Measurements from ENCODE around the gene CDK5R2. TPM values are rescaled to one million over a fixed set of nuclear protein-coding genes. Genes with fewer than 3 reads are reported as not detected.

Gene CDK5R2
- total and polyA plus RNA-seq, 2 donors (not counting 1 experiment from before 2014, with no cell fraction given): 0.05 to 0.17 TPM

DNA sequence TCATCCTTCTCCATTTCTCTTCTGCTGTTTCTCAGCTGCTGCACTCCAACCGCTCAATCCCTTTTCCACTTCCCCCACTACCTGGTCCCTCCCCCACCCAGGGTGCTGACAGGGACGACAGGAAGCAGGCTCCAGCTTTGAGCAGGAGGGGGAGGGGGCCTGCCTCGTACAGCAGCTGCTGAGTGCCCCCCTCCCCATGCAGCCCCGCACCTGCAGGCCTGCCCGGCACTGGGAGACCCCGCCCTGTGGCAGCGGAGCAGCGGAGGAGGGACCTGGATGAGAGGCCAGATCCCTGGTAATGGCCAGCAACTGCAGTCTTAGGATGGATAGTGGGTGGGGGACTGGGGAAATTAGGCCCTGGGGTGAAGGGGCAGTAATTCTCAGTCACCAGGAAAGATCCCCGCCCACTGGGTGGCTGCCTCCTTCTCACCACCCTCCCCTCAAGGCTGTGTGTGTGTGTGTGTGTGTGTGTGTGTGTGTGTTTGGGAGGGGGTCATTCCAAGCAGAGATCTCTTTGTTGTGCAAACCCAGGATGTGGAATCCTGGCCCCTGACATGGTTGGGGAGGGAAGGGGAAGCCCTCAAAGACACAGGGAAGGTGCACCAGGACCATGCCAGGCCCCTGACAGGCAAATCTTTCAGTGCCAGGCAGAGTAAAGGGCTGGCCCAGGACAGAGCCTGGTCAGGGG, 40.6 kb downstream of the CDK5R2 start:
- Histone ChIP-seq H3K27ac (ENCODE audit: insufficient read depth, low read length) (no peak overlapping the region), H2AFZ (ENCODE audit: low read length) (no peak overlapping the region), H3K27me3 (ENCODE audit: control insufficient read depth, insufficient read depth, low read length) (peaks cover 65% of the 10 kb centered on the region), H4K20me1 (ENCODE audit: control insufficient read depth, extremely low read depth, insufficient read depth, low read length) (no peaks in the 10 kb centered on the region), H3K9ac (ENCODE audit: insufficient read depth, low read length) (no peak overlapping the region), H3K9me3 (ENCODE audit: control insufficient read depth, insufficient read depth, low read depth, low read length) (no peaks in the 10 kb centered on the region), H3K4me1 (ENCODE audit: control insufficient read depth, extremely low read depth, insufficient read depth, low read length) (no peaks in the 10 kb centered on the region), H3K4me2 (ENCODE audit: extremely low read depth, insufficient read depth, low read length) (no peak overlapping the region), H3K79me2 (ENCODE audit: control insufficient read depth, insufficient read depth, low read length) (no peaks in the 10 kb centered on the region), H3K36me3 (ENCODE audit: control insufficient read depth, insufficient read depth, low read length) (no peaks in the 10 kb centered on the region), H3K4me3 (replicated peaks in 1 of 4; ENCODE audit: control extremely low read depth in 1 of 4, insufficient read depth in 1 of 4, low read depth in 3 of 4, low read length in 4 of 4) (no peak overlapping the region)
- TF ChIP-seq, protein P1, sequence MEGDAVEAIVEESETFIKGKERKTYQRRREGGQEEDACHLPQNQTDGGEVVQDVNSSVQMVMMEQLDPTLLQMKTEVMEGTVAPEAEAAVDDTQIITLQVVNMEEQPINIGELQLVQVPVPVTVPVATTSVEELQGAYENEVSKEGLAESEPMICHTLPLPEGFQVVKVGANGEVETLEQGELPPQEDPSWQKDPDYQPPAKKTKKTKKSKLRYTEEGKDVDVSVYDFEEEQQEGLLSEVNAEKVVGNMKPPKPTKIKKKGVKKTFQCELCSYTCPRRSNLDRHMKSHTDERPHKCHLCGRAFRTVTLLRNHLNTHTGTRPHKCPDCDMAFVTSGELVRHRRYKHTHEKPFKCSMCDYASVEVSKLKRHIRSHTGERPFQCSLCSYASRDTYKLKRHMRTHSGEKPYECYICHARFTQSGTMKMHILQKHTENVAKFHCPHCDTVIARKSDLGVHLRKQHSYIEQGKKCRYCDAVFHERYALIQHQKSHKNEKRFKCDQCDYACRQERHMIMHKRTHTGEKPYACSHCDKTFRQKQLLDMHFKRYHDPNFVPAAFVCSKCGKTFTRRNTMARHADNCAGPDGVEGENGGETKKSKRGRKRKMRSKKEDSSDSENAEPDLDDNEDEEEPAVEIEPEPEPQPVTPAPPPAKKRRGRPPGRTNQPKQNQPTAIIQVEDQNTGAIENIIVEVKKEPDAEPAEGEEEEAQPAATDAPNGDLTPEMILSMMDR (conservative IDR thresholded peaks at IDR 0.05 in 1 of 2, IDR thresholded peaks at IDR 0.05 in 1 of 2; ENCODE audit: low read depth in 1 of 2, low read length in 2 of 2): no peak
- no peak for TF ChIP-seq EZH2 (IDR thresholded peaks at IDR 0.05; ENCODE audit: low read length, missing control alignments)
- no peak for DNase-seq (ENCODE audit: low read depth in 2 of 2)

DNA sequence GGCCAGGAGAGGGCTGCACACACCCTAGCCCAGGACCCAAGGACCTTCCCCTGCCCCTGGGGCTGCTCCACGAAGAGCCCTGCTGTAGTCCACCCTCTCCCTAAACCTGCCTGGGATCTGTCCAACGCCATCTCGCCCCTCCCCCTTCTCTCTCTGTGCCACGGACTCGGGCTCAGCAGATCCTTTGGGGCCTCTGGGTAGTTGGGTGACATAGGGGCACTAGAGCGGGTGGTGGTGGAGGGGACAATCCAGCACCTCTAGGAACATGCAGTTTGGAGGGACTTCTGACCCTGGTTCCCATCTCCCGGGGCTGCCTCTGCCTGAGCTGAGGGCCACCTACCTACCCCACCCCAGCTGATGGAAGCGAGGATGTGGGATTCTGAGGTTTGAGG, 41.1 kb downstream of the CDK5R2 start:
- no peak for TF ChIP-seq EZH2 (IDR thresholded peaks at IDR 0.05; ENCODE audit: low read length, missing control alignments)
- TF ChIP-seq, protein P1 (conservative IDR thresholded peaks at IDR 0.05 in 1 of 2, IDR thresholded peaks at IDR 0.05 in 1 of 2; ENCODE audit: low read depth in 1 of 2, low read length in 2 of 2): no peak
- Histone ChIP-seq H4K20me1 (ENCODE audit: control insufficient read depth, extremely low read depth, insufficient read depth, low read length) (no peaks in the 10 kb centered on the region), H3K27ac (ENCODE audit: insufficient read depth, low read length) (no peak overlapping the region), H3K4me3 (replicated peaks in 1 of 4; ENCODE audit: control extremely low read depth in 1 of 4, insufficient read depth in 1 of 4, low read depth in 3 of 4, low read length in 4 of 4) (no peak overlapping the region), H3K4me2 (ENCODE audit: extremely low read depth, insufficient read depth, low read length) (no peak overlapping the region), H2AFZ (ENCODE audit: low read length) (no peak overlapping the region), H3K36me3 (ENCODE audit: control insufficient read depth, insufficient read depth, low read length) (no peaks in the 10 kb centered on the region), H3K9me3 (ENCODE audit: control insufficient read depth, insufficient read depth, low read depth, low read length) (no peaks in the 10 kb centered on the region), H3K9ac (ENCODE audit: insufficient read depth, low read length) (no peak overlapping the region), H3K4me1 (ENCODE audit: control insufficient read depth, extremely low read depth, insufficient read depth, low read length) (no peaks in the 10 kb centered on the region), H3K27me3 (ENCODE audit: control insufficient read depth, insufficient read depth, low read length) (peaks cover 65% of the 10 kb centered on the region), H3K79me2 (ENCODE audit: control insufficient read depth, insufficient read depth, low read length) (no peaks in the 10 kb centered on the region)
- no peak for DNase-seq (ENCODE audit: low read depth in 2 of 2)

GRCh38 chr2:219001100-219001576, 41.7 kb downstream of the CDK5R2 start:
- no peak for DNase-seq (ENCODE audit: low read depth in 2 of 2)
- Histone ChIP-seq H3K79me2 (ENCODE audit: control insufficient read depth, insufficient read depth, low read length) (no peaks in the 10 kb centered on the region), H3K4me1 (ENCODE audit: control insufficient read depth, extremely low read depth, insufficient read depth, low read length) (no peaks in the 10 kb centered on the region), H3K27ac (ENCODE audit: insufficient read depth, low read length) (no peak overlapping the region), H3K4me2 (ENCODE audit: extremely low read depth, insufficient read depth, low read length) (no peak overlapping the region), H3K36me3 (ENCODE audit: control insufficient read depth, insufficient read depth, low read length) (no peaks in the 10 kb centered on the region), H4K20me1 (ENCODE audit: control insufficient read depth, extremely low read depth, insufficient read depth, low read length) (no peaks in the 10 kb centered on the region), H3K9me3 (ENCODE audit: control insufficient read depth, insufficient read depth, low read depth, low read length) (no peaks in the 10 kb centered on the region), H3K27me3 (ENCODE audit: control insufficient read depth, insufficient read depth, low read length) (peaks cover 64% of the 10 kb centered on the region), H2AFZ (ENCODE audit: low read length) (no peak overlapping the region), H3K4me3 (replicated peaks in 1 of 4; ENCODE audit: control extremely low read depth in 1 of 4, insufficient read depth in 1 of 4, low read depth in 3 of 4, low read length in 4 of 4) (no peak overlapping the region), H3K9ac (ENCODE audit: insufficient read depth, low read length) (no peak overlapping the region)
- TF ChIP-seq EZH2 (IDR thresholded peaks at IDR 0.05; ENCODE audit: low read length, missing control alignments): peak; percentile 91
- TF ChIP-seq, protein P1 (conservative IDR thresholded peaks at IDR 0.05 in 1 of 2, IDR thresholded peaks at IDR 0.05 in 1 of 2; ENCODE audit: low read depth in 1 of 2, low read length in 2 of 2): no peak

All from fibroblast of lung (primary cell).